Measurements from ENCODE around the gene KCNC1. TPM values are rescaled to one million over a fixed set of nuclear protein-coding genes. Genes with fewer than 3 reads are reported as not detected.

Gene KCNC1
- total and polyA plus RNA-seq, 2 experiments from 2014 or later: 0.11 TPM; not detected in 1

GRCh38 chr11:17707830-17708229 is 26.8 kb upstream of the KCNC1 start:
- no peaks in the 10 kb centered on the region for H3F3A ChIP-seq (replicated peaks; ENCODE audit: low read depth)
- no peak overlapping the region for H3K4me3 ChIP-seq
- H3K4me1 ChIP-seq (ENCODE audit: insufficient read depth): no peaks in the 10 kb centered on the region
- ATAC-seq (no peak), DNase-seq (ENCODE audit: low spot score) (no peak)
- H3K27me3 ChIP-seq (ENCODE audit: insufficient read depth): peaks cover 19% of the 10 kb centered on the region; the same call in 1 of the 2 replicates
- no peaks in the 10 kb centered on the region for H3K9me2 ChIP-seq (ENCODE audit: insufficient read depth)
- Mint-ChIP-seq H3K27ac (no peak overlapping the region), H3K4me3 (no peak overlapping the region), H3K36me3 (ENCODE audit: low read depth) (peaks cover 3% of the 10 kb centered on the region; the same call in 2 of the 3 replicates), H3K27me3 (ENCODE audit: insufficient read depth, low read depth, poor library complexity) (peaks cover 10% of the 10 kb centered on the region), H3K9me3 (peaks cover 12% of the 10 kb centered on the region), H3K4me1 (peaks cover 4% of the 10 kb centered on the region; the same call in 2 of the 3 replicates)
- no peak for TF ChIP-seq EZH2 (IDR thresholded peaks at IDR 0.05; ENCODE audit: low read depth, unreplicated experiment)
- no peak for TF ChIP-seq ZNF114 (CRISPR knock-in tag; IDR thresholded peaks at IDR 0.05)
- no peak overlapping the region for H3K27ac ChIP-seq (ENCODE audit: low read depth)
- no peak overlapping the region for H3K4me2 ChIP-seq
- no peaks in the 10 kb centered on the region for H3K36me3 ChIP-seq (ENCODE audit: insufficient read depth)
- H4K20me1 ChIP-seq (replicated peaks; ENCODE audit: insufficient read depth): no peaks in the 10 kb centered on the region
- no peaks in the 10 kb centered on the region for H3K79me2 ChIP-seq (replicated peaks; ENCODE audit: insufficient read depth)
- no peak overlapping the region for H2AFZ ChIP-seq

GRCh38 chr11:17711836-17712235 is 22.7 kb upstream of the KCNC1 start:
- ATAC-seq (no peak), DNase-seq (ENCODE audit: low spot score) (no peak)
- no peaks in the 10 kb centered on the region for H3K36me3 Mint-ChIP-seq (ENCODE audit: low read depth)
- no peak overlapping the region for H3K4me3 Mint-ChIP-seq
- Histone ChIP-seq H3F3A (replicated peaks; ENCODE audit: low read depth) (no peaks in the 10 kb centered on the region), H3K4me2 (no peak overlapping the region), H4K20me1 (replicated peaks; ENCODE audit: insufficient read depth) (no peaks in the 10 kb centered on the region), H3K79me2 (replicated peaks; ENCODE audit: insufficient read depth) (no peaks in the 10 kb centered on the region), H3K4me3 (no peak overlapping the region), H3K27ac (ENCODE audit: low read depth) (no peak overlapping the region), H2AFZ (no peak overlapping the region), H3K36me3 (ENCODE audit: insufficient read depth) (no peaks in the 10 kb centered on the region), H3K4me1 (ENCODE audit: insufficient read depth) (no peaks in the 10 kb centered on the region), H3K9me2 (ENCODE audit: insufficient read depth) (no peaks in the 10 kb centered on the region), H3K27me3 (ENCODE audit: insufficient read depth) (peaks cover 51% of the 10 kb centered on the region)
- no peaks in the 10 kb centered on the region for H3K9me3 Mint-ChIP-seq
- no peak for TF ChIP-seq NANOG (IDR thresholded peaks at IDR 0.05; ENCODE audit: borderline replicate concordance)
- TF ChIP-seq ZNF462 (CRISPR knock-in tag; IDR thresholded peaks at IDR 0.05): no peak
- TF ChIP-seq STAT1 (IDR thresholded peaks at IDR 0.05; ENCODE audit: unreplicated experiment): no peak
- TF ChIP-seq REST (IDR thresholded peaks at IDR 0.05; ENCODE audit: unreplicated experiment): no peak
- no peak for TF ChIP-seq CREB1 (CRISPR knock-in tag; IDR thresholded peaks at IDR 0.05; ENCODE audit: low read depth)
- TF ChIP-seq ZNF114 (CRISPR knock-in tag; IDR thresholded peaks at IDR 0.05): no peak
- H3K27ac Mint-ChIP-seq: no peak overlapping the region
- H3K27me3 Mint-ChIP-seq (ENCODE audit: insufficient read depth, low read depth, poor library complexity): peaks cover 5% of the 10 kb centered on the region
- H3K4me1 Mint-ChIP-seq: peaks cover 4% of the 10 kb centered on the region; the same call in 2 of the 3 replicates

All from GM23338 (cell line).